Stimulated activated CD8-positive, alpha-beta memory T cell treated with anti-CD3 and anti-CD28 coated beads, Interleukin-12 subunit alpha, Interleukin-12 subunit beta, amount 100 ng/mL, for 24 hours (primary cell): Measurements from ENCODE around the gene PLCB1.
"Not testable (repeated sequence)": the region's sequence is repeated elsewhere in the genome, so short reads cannot be mapped to it uniquely, and the experiment has no call there.

Experiments used
- DNase-seq: peaks from one replicate; pipeline ENCODE4 v3.0.0-alpha.2; 2020; ENCODE audit errors: extremely low read depth

PLCB1 gene

GRCh38 chr20:8334641-8335040, 202.6 kb downstream of the PLCB1 start:
- DNase-seq = no peak

- DNase-seq = no peak
These were observed 203.0 kb downstream of the PLCB1 start for GRCh38 chr20:8335059-8335458.

- DNase-seq = no peak
These were observed 203.6 kb downstream of the PLCB1 start for GRCh38 chr20:8335495-8336195.

DNA sequence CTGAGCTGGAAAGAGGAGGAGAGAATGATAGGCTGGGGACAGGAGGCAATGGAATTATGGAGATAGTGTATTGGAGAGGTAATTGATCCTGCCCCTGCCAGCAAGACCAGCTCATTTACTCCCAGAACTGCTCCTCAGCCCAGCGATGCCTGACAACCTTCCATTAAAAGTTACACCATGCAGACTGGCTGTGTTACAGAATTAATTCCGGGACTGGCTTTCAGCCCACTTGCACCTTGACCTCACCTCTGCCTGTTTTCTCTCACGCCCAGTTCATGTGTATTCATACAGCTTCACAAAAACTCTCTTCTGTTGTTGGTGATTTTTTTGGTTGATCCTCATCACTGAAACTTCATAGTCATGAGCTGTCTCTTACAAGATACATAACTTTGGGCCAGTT, 207.3 kb downstream of the PLCB1 start:
- no peak for DNase-seq

- DNase-seq = no peak
These were observed 210.3 kb downstream of the PLCB1 start for GRCh38 chr20:8342391-8342790.

DNA sequence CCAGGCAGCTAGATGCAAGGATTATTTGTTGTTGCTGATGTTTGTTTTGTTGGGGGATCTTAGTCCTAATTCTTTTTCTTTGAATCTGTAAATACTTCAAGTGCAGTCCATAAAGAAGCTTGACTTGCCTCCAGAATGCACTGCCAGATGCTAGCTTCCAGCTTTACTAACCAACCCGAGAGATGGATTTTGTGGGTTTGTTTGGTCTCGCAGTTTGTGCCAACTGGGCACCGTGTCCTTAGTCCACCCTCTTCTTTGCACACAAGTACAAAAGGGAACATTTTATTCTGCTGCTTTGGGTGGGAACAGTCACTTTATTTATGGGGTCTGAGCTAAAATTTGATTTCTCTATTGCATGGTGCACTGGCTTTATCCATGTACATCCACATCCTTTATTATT, 212.0 kb downstream of the PLCB1 start:
- DNase-seq = no peak

DNA sequence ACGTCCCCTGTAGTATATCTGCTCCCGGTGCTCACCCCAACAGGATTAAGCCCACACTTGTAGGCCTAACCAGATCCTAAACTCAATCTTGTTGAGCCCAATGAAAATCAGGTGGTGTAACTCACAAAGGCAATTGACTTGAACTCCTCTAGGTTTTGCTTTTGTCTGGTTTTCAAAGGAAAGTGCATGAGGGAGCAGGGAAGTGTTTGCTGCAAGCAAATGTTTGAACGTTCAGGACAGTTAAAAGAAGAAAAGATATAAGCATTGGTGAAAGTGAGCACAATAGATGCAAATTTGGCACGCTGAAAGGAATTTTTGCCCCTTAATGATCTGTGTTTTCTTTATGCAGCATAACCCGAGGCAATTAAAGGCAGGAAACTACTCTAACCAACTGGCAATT, 212.6 kb downstream of the PLCB1 start:
- DNase-seq = no peak

DNA sequence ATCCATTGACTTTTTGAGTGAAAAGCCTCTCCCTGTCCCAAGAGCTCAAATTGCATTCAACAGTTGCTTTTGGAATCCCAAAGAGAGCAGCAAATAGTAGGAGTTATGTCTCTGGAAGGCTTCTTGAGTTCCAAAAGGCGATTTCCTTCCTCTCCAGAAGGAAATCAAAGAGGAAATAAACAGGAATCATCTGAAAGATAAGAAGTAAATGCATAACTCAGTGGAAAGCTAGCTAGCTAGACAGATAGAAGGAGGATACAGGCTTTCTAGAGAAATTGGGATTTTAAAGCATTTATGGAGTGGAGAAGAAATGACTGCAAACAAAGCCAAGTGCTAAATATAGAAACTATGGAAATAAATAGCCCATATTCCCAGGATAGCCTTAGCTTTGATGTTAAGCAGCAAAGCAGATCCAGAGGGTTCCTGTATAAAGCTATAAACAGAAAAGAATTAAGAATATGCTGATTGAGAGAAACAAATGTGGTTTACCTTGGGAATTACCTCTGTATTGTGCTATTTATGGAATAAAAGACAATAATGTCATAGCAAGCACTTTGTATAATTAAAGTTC, 214.7 kb downstream of the PLCB1 start:
- DNase-seq = no peak

- DNase-seq = not testable (repeated sequence)
These were observed 218.2 kb downstream of the PLCB1 start for GRCh38 chr20:8350225-8350624.

- DNase-seq = no peak
These were observed 220.4 kb downstream of the PLCB1 start for GRCh38 chr20:8352486-8352885.

DNA sequence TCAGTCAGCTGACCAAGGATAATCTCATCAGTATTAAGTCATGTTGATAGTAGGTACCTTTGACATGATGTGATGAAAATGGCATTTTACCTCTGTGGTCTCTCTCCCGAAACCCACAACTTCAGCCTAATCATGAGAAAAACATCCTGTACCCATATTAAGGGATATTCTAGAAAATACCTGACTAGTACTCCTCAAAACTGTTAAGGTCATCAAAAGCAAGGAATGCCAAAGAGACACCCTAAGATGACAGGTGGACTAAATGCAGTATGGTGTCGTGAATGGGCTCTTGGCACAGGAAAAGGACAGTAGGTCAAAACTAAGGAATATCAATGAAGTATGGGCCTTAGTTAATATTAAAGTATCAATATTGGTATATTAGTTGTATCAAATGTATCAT, 221.4 kb downstream of the PLCB1 start:
- no peak for DNase-seq

DNA sequence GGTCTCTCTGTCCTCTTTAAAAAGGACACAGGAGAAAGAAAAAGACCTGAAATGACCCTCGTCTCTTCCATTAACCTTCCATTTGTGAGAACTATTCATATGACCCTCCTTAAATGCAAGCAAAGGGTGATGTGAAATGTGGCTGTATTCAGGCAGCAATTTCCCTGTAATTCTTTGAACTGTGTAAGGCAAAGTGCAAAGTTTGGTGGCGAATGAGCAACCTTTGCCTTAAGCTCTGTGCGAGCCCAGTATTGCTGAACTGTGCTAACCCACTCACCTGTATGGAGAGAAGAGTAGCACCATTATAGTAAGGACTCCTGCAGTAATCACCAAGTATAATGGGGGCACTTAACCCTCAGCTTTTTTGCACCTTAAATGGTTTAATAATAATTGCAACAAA, 223.4 kb downstream of the PLCB1 start:
- DNase-seq = no peak

- no peak for DNase-seq
These were observed 224.7 kb downstream of the PLCB1 start for GRCh38 chr20:8356806-8357205.

- DNase-seq = no peak
These were observed 225.6 kb downstream of the PLCB1 start for GRCh38 chr20:8357703-8358102.

- DNase-seq = no peak
These were observed 228.0 kb downstream of the PLCB1 start for GRCh38 chr20:8360035-8360434.

DNA sequence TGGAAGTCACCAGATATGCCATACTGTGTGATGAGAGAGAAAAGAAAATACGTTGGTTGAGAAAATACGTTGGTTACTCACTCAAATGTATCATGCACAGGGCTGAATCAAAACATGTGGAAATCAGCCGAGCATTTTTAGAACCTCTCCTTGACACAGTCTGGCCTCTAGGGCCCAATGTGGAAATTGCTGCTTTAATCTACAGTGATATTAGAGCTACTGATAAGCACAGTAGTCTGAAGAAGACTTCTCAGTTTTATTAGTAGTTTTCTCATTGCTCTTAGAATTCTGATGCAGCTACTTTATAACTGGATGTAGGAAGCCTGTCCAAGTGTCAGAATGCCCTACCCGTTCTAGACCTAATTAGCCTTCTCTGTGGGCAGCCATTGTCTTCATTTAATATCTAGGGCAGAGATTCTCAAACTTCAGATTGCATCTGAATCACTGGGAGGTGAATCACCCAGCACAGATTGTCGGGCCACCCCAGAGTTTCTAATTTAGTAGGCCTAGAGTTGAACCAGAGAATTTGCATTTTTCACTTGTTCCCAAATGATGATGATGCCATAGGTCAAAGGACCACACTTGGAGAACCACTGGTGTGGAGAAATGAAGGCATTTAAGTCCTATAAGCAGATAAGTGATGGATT, 229.1 kb downstream of the PLCB1 start:
- no peak for DNase-seq

- DNase-seq = no peak
These were observed 229.7 kb downstream of the PLCB1 start for GRCh38 chr20:8361779-8362178.

GRCh38 chr20:8362457-8362856, 230.4 kb downstream of the PLCB1 start:
- DNase-seq = no peak

GRCh38 chr20:8363970-8364733, 232.1 kb downstream of the PLCB1 start:
- DNase-seq = no peak

DNA sequence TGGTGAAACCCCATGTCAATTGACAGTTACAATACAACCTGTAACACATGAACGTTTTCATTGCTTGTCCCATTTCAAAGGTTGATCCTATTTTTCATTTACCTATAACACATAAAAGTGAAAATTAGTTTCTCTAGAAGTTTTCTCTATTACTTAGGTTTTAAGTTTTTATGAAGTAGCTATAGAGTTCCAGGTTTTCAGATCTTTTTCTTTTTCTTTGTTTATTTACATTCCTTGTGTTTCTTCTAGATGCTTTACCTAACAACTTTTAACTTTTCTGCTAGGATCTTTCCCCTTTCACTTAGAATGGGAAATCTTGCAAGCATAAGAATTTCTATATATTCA, 232.6 kb downstream of the PLCB1 start:
- DNase-seq = no peak

- DNase-seq = no peak
These were observed 233.6 kb downstream of the PLCB1 start for GRCh38 chr20:8365634-8366033.

DNA sequence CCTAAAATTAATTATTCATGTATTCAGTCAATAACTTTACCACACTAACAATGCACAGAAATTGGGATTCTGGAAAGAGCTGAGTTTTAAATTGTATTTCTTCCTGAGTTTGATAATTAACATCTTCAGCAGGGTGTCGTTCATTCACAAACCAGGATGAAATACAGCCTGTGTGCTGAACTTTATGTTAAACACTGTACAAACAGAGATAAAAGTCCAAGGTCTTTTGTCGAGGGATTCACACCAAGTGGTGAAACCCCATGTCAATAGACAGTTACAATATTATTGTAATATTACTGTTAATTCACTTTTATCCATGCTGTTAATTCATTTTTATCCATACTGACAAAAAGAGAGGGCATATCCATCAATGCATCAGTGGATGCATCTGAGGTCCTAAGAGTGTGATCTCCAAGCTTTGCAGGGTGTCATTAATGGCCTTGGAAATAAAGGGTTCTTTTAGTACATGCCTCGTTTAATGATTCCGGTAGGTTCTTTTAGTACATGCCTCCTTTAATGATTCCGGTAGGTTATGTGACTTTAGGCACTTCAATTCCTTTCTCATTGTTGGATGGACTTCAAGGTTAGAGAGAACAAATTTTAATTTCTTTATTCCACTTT, 234.3 kb downstream of the PLCB1 start:
- no peak for DNase-seq
